Trophoblast cell (in vitro differentiated cells and primary cell): ENCODE data around the gene BBS4.

ENCODE experiments used
- DNase-seq, 2 donors: peaks; one replicate each; pipeline ENCODE4 v3.0.0-alpha.2; 2016
- H2AFZ ChIP-seq: 2 replicates; pipeline ENCODE4 v1.6.1; 2013; ENCODE audit warnings: low read length, moderate library complexity, mild to moderate bottlenecking; ENCODE audit not compliant: insufficient read depth, poor library complexity
- H2AK5ac ChIP-seq: 2 replicates; pipeline ENCODE4 v1.6.1; 2013; ENCODE audit warnings: mild to moderate bottlenecking, low read length
- H2BK120ac ChIP-seq: 2 replicates; pipeline ENCODE4 v1.6.1; 2013; ENCODE audit warnings: low read length, mild to moderate bottlenecking, moderate library complexity; ENCODE audit not compliant: insufficient read depth, poor library complexity
- H2BK12ac ChIP-seq: 2 replicates; pipeline ENCODE4 v1.6.1; 2013; ENCODE audit warnings: mild to moderate bottlenecking, low read length, moderate library complexity
- H2BK5ac ChIP-seq: 2 replicates; pipeline ENCODE4 v1.6.1; 2013; ENCODE audit warnings: low read length, low read depth, moderate library complexity, mild to moderate bottlenecking; ENCODE audit not compliant: poor library complexity
- H3K14ac ChIP-seq: 2 replicates; pipeline ENCODE4 v1.6.1; 2013; ENCODE audit warnings: mild to moderate bottlenecking, low read length
- H3K18ac ChIP-seq: 2 replicates; pipeline ENCODE4 v1.6.1; 2013; ENCODE audit warnings: mild to moderate bottlenecking, low read length
- H3K23ac ChIP-seq: 2 replicates; pipeline ENCODE4 v1.6.1; 2013; ENCODE audit warnings: low read length
- H3K27ac ChIP-seq: 2 replicates; pipeline ENCODE4 v1.5.1; 2013; ENCODE audit warnings: low read depth, mild to moderate bottlenecking, inconsistent platforms, low read length, moderate library complexity
- H3K27me3 ChIP-seq: 2 replicates; pipeline ENCODE4 v1.6.1; 2013; ENCODE audit warnings: inconsistent platforms, mild to moderate bottlenecking, low read length, moderate library complexity; ENCODE audit not compliant: insufficient read depth
- H3K36me3 ChIP-seq, 2 experiments: 1 replicate in 1 of 2; 2 replicates in 1 of 2; pipeline ENCODE4 v1.6.1; 2013; ENCODE audit warnings: low read length in 2 of 2, mild to moderate bottlenecking in 2 of 2, moderate library complexity in 1 of 2; ENCODE audit not compliant: insufficient read depth in 2 of 2, control insufficient read depth in 1 of 2
- H3K4ac ChIP-seq: 2 replicates; pipeline ENCODE4 v1.6.1; 2013; ENCODE audit warnings: low read depth, mild to moderate bottlenecking, low read length, moderate library complexity
- H3K4me1 ChIP-seq, 2 experiments: 1 replicate in 1 of 2; 2 replicates in 1 of 2; pipeline ENCODE4 v1.6.1; 2013; ENCODE audit warnings: low read length in 2 of 2, mild to moderate bottlenecking in 2 of 2, moderate library complexity in 1 of 2; ENCODE audit not compliant: insufficient read depth in 2 of 2, control insufficient read depth in 1 of 2
- H3K4me2 ChIP-seq: 2 replicates; pipeline ENCODE4 v1.6.1; 2013; ENCODE audit warnings: inconsistent platforms, mild to moderate bottlenecking, low read length, moderate library complexity
- H3K4me3 ChIP-seq: 2 replicates; pipeline ENCODE4 v1.5.1; 2013; ENCODE audit warnings: mild to moderate bottlenecking, low read depth, low read length, inconsistent platforms
- H3K79me1 ChIP-seq: one replicate; pipeline ENCODE4 v1.6.1; 2013; ENCODE audit warnings: low read length
- H3K79me2 ChIP-seq: 2 replicates; pipeline ENCODE4 v1.6.1; 2013; ENCODE audit warnings: low read length, mild to moderate bottlenecking; ENCODE audit not compliant: control insufficient read depth, insufficient read depth, poor library complexity
- H3K9ac ChIP-seq: 2 replicates; pipeline ENCODE4 v1.6.1; 2013; ENCODE audit warnings: mild to moderate bottlenecking, low read length
- H3K9me3 ChIP-seq: 2 replicates; pipeline ENCODE4 v1.6.1; 2013; ENCODE audit warnings: low read depth, mild to moderate bottlenecking, control low read depth, inconsistent platforms, low read length; ENCODE audit not compliant: insufficient read depth
- H4K12ac ChIP-seq: 2 replicates; pipeline ENCODE4 v1.6.1; 2013; ENCODE audit warnings: low read depth, mild to moderate bottlenecking, low read length, moderate library complexity
- H4K8ac ChIP-seq: 2 replicates; pipeline ENCODE4 v1.6.1; 2013; ENCODE audit warnings: low read depth, mild to moderate bottlenecking, low read length, moderate library complexity
- H4K91ac ChIP-seq: one replicate; pipeline ENCODE4 v1.6.1; 2013; ENCODE audit warnings: low read depth, mild to moderate bottlenecking, low read length, moderate library complexity
- WGBS: extraction: QIAGEN DNeasy Blood & Tissue Kit; methylation state at CpG from one replicate; pipeline ENCODE4 v1.1.7; 2013; ENCODE audit warnings: missing lambda C conversion rate; ENCODE audit not compliant: insufficient read length, insufficient coverage; ENCODE audit errors: extremely low coverage; 5-methylcytosine and 5-hydroxymethylcytosine counted together

The BBS4 gene

DNA sequence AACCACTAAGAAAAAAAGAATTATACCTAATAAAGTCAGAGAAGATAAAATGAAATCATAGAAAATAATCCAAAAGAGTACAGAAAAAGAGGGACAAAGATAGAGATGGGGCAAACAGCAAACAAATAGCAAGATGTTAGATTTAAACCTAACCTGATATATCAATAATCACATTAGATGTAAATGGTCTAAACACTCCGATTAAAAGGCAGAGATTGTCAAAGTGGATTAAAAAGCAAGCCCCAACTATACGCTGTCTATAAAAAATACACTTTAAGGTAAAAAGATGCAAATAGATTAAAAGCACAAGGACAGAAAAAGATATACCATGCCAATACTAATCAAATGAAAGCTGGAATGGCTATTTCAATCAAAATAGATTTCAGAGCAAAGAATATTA, 80.8 kb downstream of the BBS4 start:
- H3K14ac ChIP-seq, result no peak overlapping the region
- H2BK120ac ChIP-seq, result no peak overlapping the region
- DNase-seq, result no peak
- H3K79me2 ChIP-seq, result no peaks in the 10 kb centered on the region
- no peaks in the 10 kb centered on the region for H3K4me1 ChIP-seq
- H3K27me3 ChIP-seq, result no peaks in the 10 kb centered on the region
- no CpG with 5 or more reads among the region's 2 CpGs for WGBS
- H3K4me3 ChIP-seq, result no peak overlapping the region
- H3K9ac ChIP-seq, result no peak overlapping the region
- no peak overlapping the region for H3K4ac ChIP-seq
- H2BK12ac ChIP-seq, result no peak overlapping the region
- H3K4me2 ChIP-seq, result no peak overlapping the region
- H2BK5ac ChIP-seq, result no peak overlapping the region
- H4K91ac ChIP-seq, result no peak overlapping the region
- peaks cover 6 to 14% of the 10 kb centered on the region in 2 experiments for H3K36me3 ChIP-seq
- no peak overlapping the region for H4K8ac ChIP-seq
- H3K18ac ChIP-seq, result no peak overlapping the region
- H3K27ac ChIP-seq, result no peak overlapping the region
- no peaks in the 10 kb centered on the region for H3K79me1 ChIP-seq
- no peak overlapping the region for H2AFZ ChIP-seq
- no peak overlapping the region for H2AK5ac ChIP-seq
- H3K9me3 ChIP-seq, result peaks cover 2% of the 10 kb centered on the region
- no peak overlapping the region for H3K23ac ChIP-seq
- H4K12ac ChIP-seq, result no peak overlapping the region

- no CpG with 5 or more reads among the region's 6 CpGs for WGBS
- H3K4me3 ChIP-seq, result no peak overlapping the region
- H3K4ac ChIP-seq, result no peak overlapping the region
- H2AFZ ChIP-seq, result no peak overlapping the region
- no peaks in the 10 kb centered on the region for H3K79me2 ChIP-seq
- H3K23ac ChIP-seq, result no peak overlapping the region
- no peak overlapping the region for H3K14ac ChIP-seq
- H3K27ac ChIP-seq, result no peak overlapping the region
- H3K9ac ChIP-seq, result no peak overlapping the region
- peaks cover 2% of the 10 kb centered on the region for H3K9me3 ChIP-seq
- H4K12ac ChIP-seq, result no peak overlapping the region
- DNase-seq, result no peak
- no peak overlapping the region for H4K91ac ChIP-seq
- H2BK12ac ChIP-seq, result no peak overlapping the region
- H2BK120ac ChIP-seq, result no peak overlapping the region
- no peak overlapping the region for H2BK5ac ChIP-seq
- H3K4me2 ChIP-seq, result no peak overlapping the region
- H3K4me1 ChIP-seq, result no peaks in the 10 kb centered on the region
- H3K27me3 ChIP-seq, result no peaks in the 10 kb centered on the region
- H3K79me1 ChIP-seq, result no peaks in the 10 kb centered on the region
- peaks cover 13 to 25% of the 10 kb centered on the region in 2 experiments for H3K36me3 ChIP-seq
- no peak overlapping the region for H2AK5ac ChIP-seq
- H3K18ac ChIP-seq, result no peak overlapping the region
- no peak overlapping the region for H4K8ac ChIP-seq
These were observed 84.8 kb downstream of the BBS4 start for GRCh38 chr15:72770673-72771328.

DNA sequence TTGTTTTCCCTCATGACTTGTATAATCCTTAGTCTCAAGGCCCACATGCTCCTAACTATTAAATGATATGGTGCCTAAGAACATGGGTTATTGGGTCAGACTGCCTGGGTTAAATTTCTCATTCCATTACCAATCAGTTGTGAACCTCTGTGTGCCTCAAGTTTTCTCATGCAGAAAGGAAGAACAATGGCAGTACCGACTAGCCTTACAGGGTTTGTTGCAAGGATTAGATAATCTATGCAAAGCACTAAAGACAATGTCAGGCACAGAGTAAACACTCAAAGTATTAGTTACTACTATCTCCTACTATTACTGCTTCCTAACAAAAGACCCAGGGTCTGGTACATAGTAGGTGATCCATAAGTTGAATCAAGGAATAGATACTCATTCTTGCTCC, 85.3 kb downstream of the BBS4 start:
- peaks cover 11 to 22% of the 10 kb centered on the region in 2 experiments for H3K36me3 ChIP-seq
- H3K4me3 ChIP-seq, result no peak overlapping the region
- H3K4me1 ChIP-seq, result no peaks in the 10 kb centered on the region
- no peak for DNase-seq
- H2BK12ac ChIP-seq, result no peak overlapping the region
- peaks cover 2% of the 10 kb centered on the region for H3K9me3 ChIP-seq
- no peaks in the 10 kb centered on the region for H3K79me1 ChIP-seq
- no peak overlapping the region for H3K23ac ChIP-seq
- no peak overlapping the region for H2AFZ ChIP-seq
- no peak overlapping the region for H2BK120ac ChIP-seq
- H3K27ac ChIP-seq, result no peak overlapping the region
- no peaks in the 10 kb centered on the region for H3K27me3 ChIP-seq
- no peak overlapping the region for H4K91ac ChIP-seq
- H3K14ac ChIP-seq, result no peak overlapping the region
- no peak overlapping the region for H2BK5ac ChIP-seq
- no peak overlapping the region for H3K4me2 ChIP-seq
- H4K8ac ChIP-seq, result no peak overlapping the region
- WGBS, result no CpG with 5 or more reads among the region's 1 CpG
- no peaks in the 10 kb centered on the region for H3K79me2 ChIP-seq
- no peak overlapping the region for H3K4ac ChIP-seq
- H3K9ac ChIP-seq, result no peak overlapping the region
- H3K18ac ChIP-seq, result no peak overlapping the region
- no peak overlapping the region for H2AK5ac ChIP-seq
- H4K12ac ChIP-seq, result no peak overlapping the region

- H2BK5ac ChIP-seq, result no peak overlapping the region
- H4K12ac ChIP-seq, result no peak overlapping the region
- H3K23ac ChIP-seq, result no peak overlapping the region
- H3K27me3 ChIP-seq, result no peaks in the 10 kb centered on the region
- H3K27ac ChIP-seq, result no peak overlapping the region
- H3K4me1 ChIP-seq, result no peaks in the 10 kb centered on the region
- no peak overlapping the region for H2BK120ac ChIP-seq
- H3K4me2 ChIP-seq, result no peak overlapping the region
- peak in 1 of 2 donors; percentile 3 for DNase-seq
- no peak overlapping the region for H2BK12ac ChIP-seq
- no peak overlapping the region for H3K4ac ChIP-seq
- no peaks in the 10 kb centered on the region for H3K79me2 ChIP-seq
- H3K18ac ChIP-seq, result peak overlapping the region; percentile 44
- H3K36me3 ChIP-seq, result peaks cover 7 to 18% of the 10 kb centered on the region in 2 experiments
- H3K4me3 ChIP-seq, result no peak overlapping the region
- H4K8ac ChIP-seq, result peak overlapping the region; percentile 38
- H3K79me1 ChIP-seq, result no peaks in the 10 kb centered on the region
- H2AK5ac ChIP-seq, result no peak overlapping the region
- H3K9ac ChIP-seq, result no peak overlapping the region
- H3K9me3 ChIP-seq, result no peaks in the 10 kb centered on the region
- no CpG with 5 or more reads among the region's 2 CpGs for WGBS
- no peak overlapping the region for H3K14ac ChIP-seq
- H4K91ac ChIP-seq, result no peak overlapping the region
- no peak overlapping the region for H2AFZ ChIP-seq
These were observed 88.8 kb downstream of the BBS4 start for GRCh38 chr15:72774696-72775383.
